Adipocyte (in vitro differentiated cells): ENCODE results near the gene HS1BP3.
A peak's percentile ranks its signal among the peaks of the same experiment; 100 is the strongest.

ENCODE experiments used
- DNase-seq: peaks from one replicate; pipeline ENCODE4 v3.0.0-alpha.2; 2015; ENCODE audit warnings: low read depth
- H3K27me3 ChIP-seq: replicated peaks from 2 replicates; pipeline ENCODE4 v1.7.0; 2013; ENCODE audit warnings: mild to moderate bottlenecking, low read length, moderate library complexity; ENCODE audit not compliant: control insufficient read depth, insufficient read depth
- H3K36me3 ChIP-seq: 2 replicates; pipeline ENCODE4 v1.7.0; 2013; ENCODE audit warnings: low read length, mild to moderate bottlenecking, moderate library complexity; ENCODE audit not compliant: control insufficient read depth, insufficient read depth, severe bottlenecking
- H3K4me1 ChIP-seq: 2 replicates; pipeline ENCODE4 v1.7.0; 2013; ENCODE audit warnings: mild to moderate bottlenecking, low read length, moderate library complexity; ENCODE audit not compliant: control insufficient read depth, insufficient read depth
- H3K4me3 ChIP-seq: 2 replicates; pipeline ENCODE4 v1.7.0; 2013; ENCODE audit warnings: mild to moderate bottlenecking, low read length, moderate library complexity
- H3K9ac ChIP-seq: 2 replicates; pipeline ENCODE4 v1.7.0; 2013; ENCODE audit warnings: mild to moderate bottlenecking, low read length, moderate library complexity
- H3K9me3 ChIP-seq: 2 replicates; pipeline ENCODE4 v1.7.0; 2013; ENCODE audit warnings: mild to moderate bottlenecking, low read length, moderate library complexity; ENCODE audit not compliant: control insufficient read depth

Gene HS1BP3

DNA sequence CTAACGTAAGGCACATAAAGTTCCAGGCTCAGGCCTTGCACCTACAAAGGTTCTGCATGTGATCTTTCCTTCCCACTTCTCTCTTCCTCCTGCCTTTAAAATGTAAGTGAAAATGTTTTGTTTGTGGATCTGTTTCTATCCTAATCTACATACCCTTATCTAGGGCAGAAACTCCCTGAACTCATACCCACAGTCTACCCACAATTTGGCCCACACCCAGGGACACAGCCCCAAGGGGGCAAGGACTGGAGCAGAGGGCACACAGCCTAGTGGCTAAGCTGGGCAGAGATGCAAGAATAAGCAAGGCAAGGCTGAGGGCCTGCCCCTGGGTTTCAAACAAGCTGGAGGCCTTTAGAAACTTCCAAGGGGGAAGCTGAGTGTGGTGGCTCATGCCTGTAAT lies 71.0 kb downstream of the HS1BP3 start:
- H3K9ac ChIP-seq = peak overlapping the region; percentile 20
- peaks cover 5% of the 10 kb centered on the region for H3K9me3 ChIP-seq
- peaks cover 37% of the 10 kb centered on the region for H3K4me1 ChIP-seq
- H3K36me3 ChIP-seq = no peaks in the 10 kb centered on the region
- no peaks in the 10 kb centered on the region for H3K27me3 ChIP-seq
- H3K4me3 ChIP-seq = peak overlapping the region; percentile 10
- DNase-seq = no peak

DNA sequence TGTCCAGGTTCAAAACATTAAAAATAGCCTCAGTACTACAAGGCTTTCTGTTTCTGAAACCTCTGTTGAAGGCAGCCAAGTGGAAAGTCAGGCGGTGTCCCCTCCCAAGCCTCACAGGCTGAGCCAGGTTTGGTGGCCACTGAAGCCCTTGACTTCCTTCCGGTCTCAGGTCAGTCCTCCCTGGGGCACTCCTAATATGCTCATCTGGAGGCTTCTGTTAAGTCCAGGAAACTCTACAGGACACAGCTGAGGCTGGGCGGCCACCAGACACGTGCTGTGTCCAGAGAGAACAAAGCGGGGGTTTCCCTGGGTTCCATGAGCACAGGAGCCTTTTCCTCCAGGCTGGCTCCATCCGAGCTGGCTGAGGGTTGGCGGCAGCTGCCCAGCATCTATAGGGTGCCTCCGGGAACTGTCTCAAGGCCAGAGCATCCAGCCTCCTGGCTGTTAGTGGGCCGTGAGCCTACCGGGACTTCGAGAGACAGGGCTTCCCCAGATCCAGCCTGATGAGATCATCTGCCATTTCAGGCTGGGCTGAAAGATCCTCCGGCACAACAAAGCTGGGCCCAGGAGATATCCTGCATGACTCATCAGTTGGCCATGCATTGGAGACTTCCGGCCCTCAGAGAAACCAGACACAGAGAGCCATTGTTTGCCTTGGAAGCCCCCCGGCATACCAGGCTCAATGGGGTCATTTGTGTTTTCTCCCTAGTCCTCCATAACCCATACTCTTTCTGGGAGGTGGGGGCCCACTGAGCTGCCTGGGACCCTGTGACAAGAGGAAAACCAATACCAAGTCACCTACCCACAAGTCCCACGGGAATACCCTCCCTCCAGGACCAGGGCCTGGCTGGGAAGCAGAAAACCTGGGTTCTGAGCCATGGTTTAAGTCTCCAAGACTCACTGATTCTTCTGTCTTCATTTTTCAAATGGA lies 71.7 kb downstream of the HS1BP3 start:
- Histone ChIP-seq H3K36me3 (no peaks in the 10 kb centered on the region), H3K9ac (peak overlapping the region; percentile 20), H3K9me3 (peaks cover 5% of the 10 kb centered on the region), H3K4me1 (peaks cover 30% of the 10 kb centered on the region), H3K4me3 (peak overlapping the region; percentile 10), H3K27me3 (no peaks in the 10 kb centered on the region)
- peak; percentile 95 for DNase-seq

- Histone ChIP-seq H3K4me1 (peaks cover 30% of the 10 kb centered on the region), H3K4me3 (no peak overlapping the region), H3K9me3 (peaks cover 5% of the 10 kb centered on the region), H3K36me3 (no peaks in the 10 kb centered on the region), H3K9ac (peak overlapping the region; percentile 7), H3K27me3 (no peaks in the 10 kb centered on the region)
- DNase-seq = no peak
Measured at GRCh38 chr2:20578266-20578894, 72.5 kb downstream of the HS1BP3 start.

DNA sequence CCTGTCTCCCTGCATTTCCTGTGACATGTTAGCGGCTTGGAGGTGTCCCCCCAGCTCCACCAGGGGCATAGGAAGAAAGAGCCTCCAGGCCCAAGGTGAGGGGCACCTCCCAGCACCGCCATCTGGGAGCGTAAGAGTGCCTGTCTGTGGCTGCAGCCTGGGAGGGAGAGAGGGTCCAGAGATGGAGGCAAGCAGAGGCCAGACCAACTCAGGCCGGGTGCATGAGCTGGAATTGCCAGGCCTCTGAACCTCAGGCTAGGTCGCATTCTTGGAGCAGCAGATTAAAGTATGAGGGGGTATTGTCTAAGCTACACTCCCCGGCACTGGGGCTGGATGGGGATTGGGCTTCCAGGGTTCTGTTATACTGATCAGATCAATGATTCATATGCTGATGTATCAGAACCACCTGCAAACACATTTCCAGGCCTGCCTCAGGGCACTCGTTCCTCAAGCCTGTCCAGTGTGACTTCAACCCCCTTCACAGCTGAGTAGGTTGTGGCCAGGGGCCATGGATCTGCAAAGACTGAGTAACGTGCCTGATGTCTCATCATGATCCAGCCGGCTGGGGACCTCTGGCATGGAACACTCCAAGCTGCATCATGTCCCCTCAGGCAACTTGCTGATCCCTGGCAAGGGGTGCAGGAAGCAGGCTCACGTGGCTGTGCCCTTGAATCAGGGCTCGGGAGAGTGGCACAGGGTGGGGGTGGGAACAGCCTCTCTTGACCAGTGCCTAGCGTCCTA lies 73.2 kb downstream of the HS1BP3 start:
- no peak overlapping the region for H3K4me3 ChIP-seq
- no peak overlapping the region for H3K9ac ChIP-seq
- DNase-seq = peak; percentile 70
- H3K27me3 ChIP-seq = no peaks in the 10 kb centered on the region
- H3K36me3 ChIP-seq = no peaks in the 10 kb centered on the region
- H3K4me1 ChIP-seq = peaks cover 30% of the 10 kb centered on the region
- peaks cover 5% of the 10 kb centered on the region for H3K9me3 ChIP-seq

DNA sequence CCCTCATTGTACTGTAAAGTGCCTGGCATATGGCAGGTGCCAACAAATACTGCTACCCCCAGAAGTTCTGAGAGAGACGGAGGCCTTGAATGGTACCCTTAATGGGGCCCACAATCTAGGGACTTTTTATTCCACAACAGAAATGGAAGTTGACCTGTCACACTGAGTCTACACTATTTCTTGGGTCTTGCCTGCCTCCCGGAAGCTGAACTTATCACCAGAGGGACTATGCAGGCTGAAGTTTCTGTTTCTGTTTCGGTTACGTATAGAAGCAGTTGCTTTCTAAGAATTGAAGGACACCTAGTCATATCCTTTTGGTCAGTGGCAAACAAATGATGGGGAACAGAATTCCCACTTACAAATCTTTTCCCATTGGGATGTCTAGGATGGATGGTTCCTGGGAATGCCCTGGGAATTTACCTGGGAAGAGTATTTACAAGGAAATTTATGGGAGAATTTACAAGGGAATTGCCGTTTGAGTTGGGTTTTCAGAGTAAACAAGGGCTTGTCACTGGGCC lies 74.2 kb downstream of the HS1BP3 start:
- no peaks in the 10 kb centered on the region for H3K27me3 ChIP-seq
- no peak overlapping the region for H3K9ac ChIP-seq
- peaks cover 2% of the 10 kb centered on the region for H3K9me3 ChIP-seq
- H3K36me3 ChIP-seq = no peaks in the 10 kb centered on the region
- no peak overlapping the region for H3K4me3 ChIP-seq
- peaks cover 37% of the 10 kb centered on the region for H3K4me1 ChIP-seq
- DNase-seq = no peak

GRCh38 chr2:20575935-20576597 lies 74.8 kb downstream of the HS1BP3 start:
- Histone ChIP-seq H3K27me3 (no peaks in the 10 kb centered on the region), H3K4me1 (peaks cover 42% of the 10 kb centered on the region), H3K36me3 (no peaks in the 10 kb centered on the region), H3K9ac (no peak overlapping the region), H3K9me3 (no peaks in the 10 kb centered on the region), H3K4me3 (no peak overlapping the region)
- DNase-seq = no peak

- Histone ChIP-seq H3K36me3 (no peaks in the 10 kb centered on the region), H3K4me3 (no peak overlapping the region), H3K9ac (no peak overlapping the region), H3K9me3 (no peaks in the 10 kb centered on the region), H3K27me3 (no peaks in the 10 kb centered on the region), H3K4me1 (peaks cover 42% of the 10 kb centered on the region)
- no peak for DNase-seq
Measured at GRCh38 chr2:20575414-20575813, 75.5 kb downstream of the HS1BP3 start.

GRCh38 chr2:20574930-20575329 lies 76.0 kb downstream of the HS1BP3 start:
- Histone ChIP-seq H3K9ac (no peak overlapping the region), H3K4me1 (peaks cover 40% of the 10 kb centered on the region), H3K4me3 (no peak overlapping the region), H3K36me3 (no peaks in the 10 kb centered on the region), H3K9me3 (no peaks in the 10 kb centered on the region), H3K27me3 (no peaks in the 10 kb centered on the region)
- no peak for DNase-seq

- H3K27me3 ChIP-seq = no peaks in the 10 kb centered on the region
- H3K4me1 ChIP-seq = peaks cover 36% of the 10 kb centered on the region
- H3K9ac ChIP-seq = no peak overlapping the region
- H3K36me3 ChIP-seq = no peaks in the 10 kb centered on the region
- DNase-seq = no peak
- H3K4me3 ChIP-seq = no peak overlapping the region
- no peaks in the 10 kb centered on the region for H3K9me3 ChIP-seq
Measured at GRCh38 chr2:20574423-20574911, 76.4 kb downstream of the HS1BP3 start.

DNA sequence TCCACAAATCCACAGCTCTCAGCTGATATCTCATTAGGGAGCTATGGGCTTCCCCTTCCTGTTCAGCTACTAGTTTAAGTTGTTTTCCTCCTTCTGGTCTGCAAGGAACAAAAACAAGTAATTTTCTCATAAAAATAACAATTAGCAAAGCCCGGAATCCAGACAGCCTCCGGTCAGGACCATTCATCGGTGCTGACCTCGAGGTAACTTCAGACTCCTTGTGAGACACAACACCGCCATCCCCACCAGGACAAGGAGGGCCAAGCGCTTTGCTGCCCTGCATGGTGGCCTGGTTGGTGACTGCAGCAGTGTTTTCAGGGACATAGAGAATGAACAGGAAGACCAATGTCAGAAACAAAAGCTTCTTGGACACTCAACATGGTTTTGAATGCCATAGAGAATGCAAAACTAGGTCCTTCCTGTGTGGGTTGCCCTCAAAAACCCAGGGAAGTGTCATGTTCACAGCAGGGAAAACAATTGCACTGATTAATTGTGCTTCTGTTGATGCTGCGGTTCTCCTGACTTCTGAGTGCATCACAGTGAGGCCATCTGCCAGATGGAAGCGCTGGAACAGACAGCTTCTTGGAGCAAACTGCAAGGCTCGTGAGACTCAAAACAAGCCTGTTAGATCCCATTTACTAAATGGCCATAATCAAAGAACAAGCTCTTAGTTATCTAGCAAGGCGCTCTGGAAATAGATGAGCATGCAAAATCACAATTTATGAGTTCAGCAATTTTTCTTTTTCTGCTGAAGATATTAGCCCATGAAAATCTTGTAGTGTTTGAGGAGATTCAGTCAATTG lies 77.1 kb downstream of the HS1BP3 start:
- no peak overlapping the region for H3K4me3 ChIP-seq
- H3K9me3 ChIP-seq = no peaks in the 10 kb centered on the region
- H3K9ac ChIP-seq = no peak overlapping the region
- no peaks in the 10 kb centered on the region for H3K27me3 ChIP-seq
- no peak for DNase-seq
- peaks cover 29% of the 10 kb centered on the region for H3K4me1 ChIP-seq
- no peaks in the 10 kb centered on the region for H3K36me3 ChIP-seq
